Measurements from ENCODE around the gene FAM180A. TPM values are rescaled to one million over a fixed set of nuclear protein-coding genes. Genes with fewer than 3 reads are reported as not detected.
A peak's percentile ranks its signal among the peaks of the same experiment; 100 is the strongest.

The FAM180A gene
- total and polyA plus RNA-seq, 2 of the 8 experiments (the other 6 are each of a cell fraction or from before 2014, with no cell fraction given) = not detected

DNA sequence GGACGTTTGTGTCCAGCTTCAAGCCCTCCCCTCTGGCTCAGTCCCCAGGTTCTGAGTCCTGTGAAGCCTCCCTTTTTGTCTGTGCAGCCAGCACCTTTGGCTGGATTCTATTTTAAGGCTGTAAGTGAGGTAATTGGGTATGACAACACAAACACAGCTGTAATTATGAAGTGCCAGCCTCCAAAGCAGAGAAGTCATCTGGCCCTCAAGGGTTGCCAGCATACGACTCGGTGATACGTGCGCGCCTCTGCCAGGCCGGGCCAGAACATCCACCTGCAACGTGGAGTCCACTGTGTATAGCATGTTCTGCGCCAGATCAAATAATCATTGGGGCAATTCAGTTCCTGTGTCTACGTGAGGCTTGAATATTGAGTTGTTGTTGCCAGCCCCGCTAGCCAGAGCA is 6.7 kb upstream of the FAM180A start:
- Histone ChIP-seq H3K27me3 (replicated peaks in 1 of 4; ENCODE audit: control insufficient read depth in 3 of 4, extremely low read depth in 1 of 4, insufficient read depth in 3 of 4, low read length in 3 of 4) (no peaks in the 10 kb centered on the region), H3K79me1 (ENCODE audit: low read depth, low read length) (no peaks in the 10 kb centered on the region), H3K27ac (ENCODE audit: low read depth, low read length) (no peak overlapping the region), H2BK5ac (ENCODE audit: low read depth, low read length) (0 out of 2 replicates have a peak overlapping the region, but pooled peaks have one; percentile 11), H3K14ac (ENCODE audit: insufficient read length) (no peak overlapping the region), H3K4me2 (ENCODE audit: insufficient read depth in 1 of 2, low read depth in 2 of 2, low read length in 2 of 2) (no peak overlapping the region), H3K4ac (replicated peaks; ENCODE audit: insufficient read length, low read depth, low read length) (peak overlapping the region; percentile 11), H3K79me2 (ENCODE audit: control insufficient read depth in 1 of 2, insufficient read depth in 2 of 2, low read length in 2 of 2) (no peaks in the 10 kb centered on the region), H2BK20ac (ENCODE audit: low read length) (peak overlapping the region; percentile 74; the same call in 1 of the 2 replicates), H2BK12ac (ENCODE audit: low read depth, low read length) (peak overlapping the region; percentile 22; the same call in 1 of the 2 replicates), H2AK5ac (ENCODE audit: low read depth, low read length) (no peak overlapping the region), H4K20me1 (replicated peaks in 1 of 2; ENCODE audit: control insufficient read depth in 1 of 2, insufficient read depth in 2 of 2, low read length in 2 of 2) (no peaks in the 10 kb centered on the region), H3K56ac (replicated peaks; ENCODE audit: insufficient read length, low read depth, low read length) (no peak overlapping the region), H3K4me3 (ENCODE audit: extremely low read depth in 1 of 4, insufficient read depth in 2 of 4, low read depth in 3 of 4, low read length in 4 of 4) (no peak overlapping the region), H4K5ac (ENCODE audit: insufficient read length, low read depth, low read length) (no peak overlapping the region), H3K23me2 (ENCODE audit: low read depth, low read length) (no peaks in the 10 kb centered on the region), H4K8ac (ENCODE audit: extremely low read depth, insufficient read depth, low read length) (no peak overlapping the region), H3K9ac (replicated peaks in 1 of 4; ENCODE audit: extremely low read depth in 1 of 4, low read depth in 3 of 4, low read length in 3 of 4) (no peak overlapping the region), H3K18ac (ENCODE audit: extremely low read depth, low read length) (no peak overlapping the region), H3K9me3 (ENCODE audit: insufficient read depth in 2 of 2, low read depth in 1 of 2, low read length in 1 of 2) (peaks cover 2% of the 10 kb centered on the region in 2 experiments), H3K23ac (ENCODE audit: insufficient read length) (no peak overlapping the region), H4K91ac (replicated peaks; ENCODE audit: insufficient read length, low read length) (peak overlapping the region; percentile 36), H3K36me3 (ENCODE audit: control insufficient read depth in 2 of 4, insufficient read depth in 4 of 4, low read length in 3 of 4) (no peaks in the 10 kb centered on the region), H2BK15ac (ENCODE audit: low read length) (no peak overlapping the region), H2BK120ac (replicated peaks; ENCODE audit: low read depth, low read length) (no peak overlapping the region), H3K4me1 (replicated peaks in 1 of 4; ENCODE audit: control insufficient read depth in 3 of 4, insufficient read depth in 4 of 4, low read length in 3 of 4) (peaks cover 2 to 20% (median 5%) of the 10 kb centered on the region in 4 experiments; a peak in 5 of 7 replicates), H2AFZ (ENCODE audit: low read length) (no peak overlapping the region)
- 86% methylated on average over 11 of the region's 11 CpGs; no CpG with 5 or more reads in 1 of the 2 experiments for WGBS, 2 experiments (ENCODE audit: extremely low coverage in 1 of 2, insufficient coverage in 1 of 2, insufficient read length in 1 of 2, insufficient replicate concordance in 2 of 2, low coverage in 1 of 2, low lambda C conversion rate in 2 of 2, missing lambda C conversion rate in 1 of 2)
- ChIA-PET CTCF (ENCODE audit: partially characterized antibody) (interaction anchor here (0.5 to 3.4 kb wide), 8 partner anchors 9 to 1208 kb away, joined by 3 to 12 read pairs (median 3); no protein-coding TSS in a partner anchor), POLR2A (ENCODE audit: partially characterized antibody) (no interaction called here)
- no peak for FAIRE-seq
- TF ChIP-seq RNF2 (IDR thresholded peaks at IDR 0.05; ENCODE audit: borderline replicate concordance, low read depth, low read length, missing control alignments, poor library complexity, severe bottlenecking) (no peak), CEBPB (IDR thresholded peaks at IDR 0.05; ENCODE audit: low read depth, low read length) (no peak), SIRT6 (IDR thresholded peaks at IDR 0.05; ENCODE audit: low read length) (no peak), RFX5 (IDR thresholded peaks at IDR 0.05; ENCODE audit: borderline replicate concordance, low read depth, low read length) (no peak), CHD2 (IDR thresholded peaks at IDR 0.05; ENCODE audit: low read length) (no peak)
- DNase-seq (ENCODE audit: low read depth in 1 of 2, low spot score in 2 of 2) = no peak
